HepG2 (cell line): ENCODE results near the gene AVPR2. TPM values are rescaled to one million over a fixed set of nuclear protein-coding genes. Genes with fewer than 3 reads are reported as not detected.

ENCODE experiments used
- ATM ChIP-seq: fragments of 450-650 bp; IDR thresholded peaks from 2 replicates; pipeline ENCODE4 v1.7.1; 2017; ENCODE audit warnings: mild to moderate bottlenecking, borderline replicate concordance
- BHLHE40 ChIP-seq: IDR thresholded peaks from 2 replicates; pipeline ENCODE4 v1.6.1; 2011; ENCODE audit warnings: low read length, improper control_type of control experiment
- DR1 ChIP-seq: sonication (generic); formaldehyde crosslinking; IDR thresholded peaks from 2 replicates; pipeline ENCODE4 v1.8.0; 2021; ENCODE audit warnings: mild to moderate bottlenecking, missing genetic modification reagents, inconsistent platforms
- MXI1 ChIP-seq: IDR thresholded peaks from 3 replicates; pipeline ENCODE4 v1.6.1; 2012; ENCODE audit warnings: low read depth, low read length, inconsistent platforms, borderline replicate concordance
- PHB2 ChIP-seq: fragments of 450-650 bp; IDR thresholded peaks from 2 replicates; pipeline ENCODE4 v1.6.1; 2018; ENCODE audit not compliant: partially characterized antibody
- RXRA ChIP-seq: sonication (generic); formaldehyde crosslinking; IDR thresholded peaks from 2 replicates; pipeline ENCODE4 v1.5.1; 2020; ENCODE audit warnings: missing genetic modification reagents
- TCF12 ChIP-seq, 2 experiments: fragments of 450-650 bp in 1 of 2; sonication (generic) in 1 of 2; formaldehyde crosslinking in 1 of 2; IDR thresholded peaks; 2 replicates each; pipeline versions ENCODE4 v1.6.1 to v1.8.0; 2017 to 2022; ENCODE audit warnings: antibody characterized with exemption in 1 of 2, mild to moderate bottlenecking in 1 of 2, missing genetic modification reagents in 1 of 2, moderate library complexity in 1 of 2
- TCF7 ChIP-seq: sonication (generic); IDR thresholded peaks from 2 replicates; pipeline ENCODE4 v1.6.1; 2016; ENCODE audit warnings: antibody characterized with exemption, low read depth
- ZFP36 ChIP-seq: fragments of 150-350 bp; IDR thresholded peaks from 2 replicates; pipeline ENCODE4 v1.6.1; 2018; ENCODE audit warnings: borderline replicate concordance, low read length, low read depth; ENCODE audit not compliant: partially characterized antibody
- ZNF10 ChIP-seq: sonication (generic); formaldehyde crosslinking; IDR thresholded peaks from 2 replicates; pipeline ENCODE4 v1.4.0; 2020; ENCODE audit warnings: mild to moderate bottlenecking, low read depth, missing genetic modification reagents, borderline replicate concordance
- ZNF317 ChIP-seq: sonication (generic); formaldehyde crosslinking; IDR thresholded peaks from 2 replicates; pipeline ENCODE4 v1.5.0; 2020; ENCODE audit warnings: mild to moderate bottlenecking, missing genetic modification reagents
- ZNF430 ChIP-seq: sonication (generic); formaldehyde crosslinking; IDR thresholded peaks from 2 replicates; pipeline ENCODE4 v1.9.0; 2021; ENCODE audit warnings: mild to moderate bottlenecking, missing genetic modification reagents
- ZNF484 ChIP-seq: sonication (generic); formaldehyde crosslinking; IDR thresholded peaks from 2 replicates; pipeline ENCODE4 v1.5.1; 2020; ENCODE audit warnings: mild to moderate bottlenecking, low read depth, missing genetic modification reagents, borderline replicate concordance
- ZNF501 ChIP-seq: sonication (generic); formaldehyde crosslinking; IDR thresholded peaks from 2 replicates; pipeline ENCODE4 v1.5.1; 2020; ENCODE audit warnings: mild to moderate bottlenecking, moderate library complexity, missing genetic modification reagents
- ZNF557 ChIP-seq: sonication (generic); formaldehyde crosslinking; IDR thresholded peaks from 2 replicates; pipeline ENCODE4 v1.4.0; 2020; ENCODE audit warnings: missing genetic modification reagents
- ZNF558 ChIP-seq: sonication (generic); formaldehyde crosslinking; IDR thresholded peaks from 2 replicates; pipeline ENCODE4 v1.9.0; 2022; ENCODE audit warnings: mild to moderate bottlenecking, missing genetic modification reagents, borderline replicate concordance
- ZNF788 ChIP-seq: sonication (generic); formaldehyde crosslinking; IDR thresholded peaks from 2 replicates; pipeline ENCODE4 v1.5.0; 2020; ENCODE audit warnings: mild to moderate bottlenecking, missing genetic modification reagents, borderline replicate concordance
- polyA plus RNA-seq, 8 experiments: library from polyadenylated mRNA; depleted of rRNA in 3 of 8; stranded (reverse) in 7 of 8; unstranded in 1 of 8; fragments of >200 nt; fragmentation: Illumina TruSeq in 4 of 8; extraction: Trizol in 4 of 8; gene quantifications; 2 replicates each; pipeline versions ENCODE4 v1.2.1 to v1.2.3, GENCODE V29; 2011 to 2016; ENCODE audit warnings: low read depth in 4 of 8, missing spikeins in 1 of 8, mixed read lengths in 1 of 8; ENCODE audit not compliant: insufficient read depth in 1 of 8
- total RNA-seq, 5 experiments: library from RNA; depleted of rRNA; stranded (reverse); fragments of >200 nt; fragmentation: Illumina TruSeq; extraction: Trizol; gene quantifications; 2 replicates each; pipeline ENCODE4 v1.2.3, GENCODE V29; 2016; ENCODE audit warnings: low read depth in 1 of 5
- TF ChIP-seq, protein P1 (sequence below): fragments of 450-650 bp; IDR thresholded peaks from 2 replicates; pipeline ENCODE4 v1.6.1; 2017
- TF ChIP-seq, protein P2 (sequence below): sonication (generic); formaldehyde crosslinking; IDR thresholded peaks from 2 replicates; pipeline ENCODE4 v1.4.0; 2020; ENCODE audit warnings: mild to moderate bottlenecking, low read depth, missing genetic modification reagents
- TF ChIP-seq, protein P3 (sequence below): sonication (generic); formaldehyde crosslinking; IDR thresholded peaks from 2 replicates; pipeline ENCODE4 v1.5.1; 2020; ENCODE audit warnings: missing genetic modification reagents, mild to moderate bottlenecking, borderline replicate concordance
- TF ChIP-seq, protein P4 (sequence below): sonication (generic); formaldehyde crosslinking; IDR thresholded peaks from 2 replicates; pipeline ENCODE4 v1.4.0; 2020; ENCODE audit warnings: missing genetic modification reagents

AVPR2 gene
- total and polyA plus RNA-seq, 2 of the 13 experiments (the other 11 are each of a cell fraction or from before 2014, with no cell fraction given) = not detected

DNA sequence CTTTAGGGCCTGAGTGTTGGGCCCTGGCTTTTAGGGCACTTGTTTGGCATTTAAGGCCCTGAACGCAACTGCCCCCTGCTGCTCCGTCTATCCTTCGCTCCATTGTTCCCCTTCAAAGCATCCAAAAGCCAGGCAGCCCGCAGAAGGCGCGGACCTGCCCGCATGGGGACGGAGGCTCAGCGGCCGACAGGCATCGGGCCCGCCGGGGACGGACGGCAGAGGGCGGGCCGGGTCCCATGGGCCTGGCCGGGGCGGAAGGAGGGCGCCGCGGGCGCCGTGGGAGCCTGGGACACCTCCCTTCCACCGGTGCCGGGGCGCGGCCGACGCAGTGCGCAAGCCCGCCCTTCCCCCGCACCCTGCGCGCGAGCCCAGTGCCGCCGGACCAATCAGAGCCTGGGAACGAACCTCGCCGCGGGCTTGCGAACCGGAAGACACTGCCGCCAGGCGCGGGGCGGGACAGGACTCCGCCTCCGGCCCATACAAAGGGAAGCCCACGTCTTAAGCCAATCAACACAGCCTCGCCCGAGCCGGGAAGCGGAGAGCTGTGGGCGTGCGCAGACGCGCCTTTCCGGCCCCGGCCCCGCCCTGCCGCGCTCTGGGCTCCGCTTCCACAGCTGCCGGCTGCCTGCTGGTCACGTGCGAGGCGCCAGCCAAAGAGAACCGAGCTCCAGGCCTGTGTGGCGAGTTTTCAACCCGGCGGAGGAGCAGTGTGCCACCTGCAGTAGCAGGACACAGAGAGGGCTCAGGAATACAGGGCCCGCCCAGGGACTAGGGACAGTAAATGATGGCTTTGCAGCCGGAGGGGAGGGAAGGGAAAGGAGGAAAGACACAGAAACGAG, 23.7 kb downstream of the AVPR2 start (continued):
- TF ChIP-seq RXRA (CRISPR knock-in tag) (no peak), ZNF10 (CRISPR knock-in tag) (no peak), ZNF501 (CRISPR knock-in tag) (no peak; the same call in 1 of the 2 replicates), PHB2 (no peak), ZFP36 (no peak), ZNF430 (no peak), ZNF557 (CRISPR knock-in tag) (no peak), ZNF558 (no peak), MXI1 (peak; percentile 58; the same call in 1 of the 3 replicates), ZNF484 (CRISPR knock-in tag) (no peak), BHLHE40 (peak; percentile 89), ZNF788 (CRISPR knock-in tag) (no peak; the same call in 1 of the 2 replicates), DR1 (0 out of 2 replicates have a peak, but pooled peaks have one; percentile 25), ATM (no peak), TCF7 (no peak), TCF12 (IDR thresholded peaks at IDR 0.05) (no peak), TCF12 (CRISPR knock-in tag; IDR thresholded peaks at IDR 0.05) (peak; percentile 67; the same call in 1 of the 2 replicates), ZNF317 (CRISPR knock-in tag) (no peak)
- TF ChIP-seq, protein P1, sequence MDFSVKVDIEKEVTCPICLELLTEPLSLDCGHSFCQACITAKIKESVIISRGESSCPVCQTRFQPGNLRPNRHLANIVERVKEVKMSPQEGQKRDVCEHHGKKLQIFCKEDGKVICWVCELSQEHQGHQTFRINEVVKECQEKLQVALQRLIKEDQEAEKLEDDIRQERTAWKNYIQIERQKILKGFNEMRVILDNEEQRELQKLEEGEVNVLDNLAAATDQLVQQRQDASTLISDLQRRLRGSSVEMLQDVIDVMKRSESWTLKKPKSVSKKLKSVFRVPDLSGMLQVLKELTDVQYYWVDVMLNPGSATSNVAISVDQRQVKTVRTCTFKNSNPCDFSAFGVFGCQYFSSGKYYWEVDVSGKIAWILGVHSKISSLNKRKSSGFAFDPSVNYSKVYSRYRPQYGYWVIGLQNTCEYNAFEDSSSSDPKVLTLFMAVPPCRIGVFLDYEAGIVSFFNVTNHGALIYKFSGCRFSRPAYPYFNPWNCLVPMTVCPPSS = no peak
- TF ChIP-seq, protein P2, sequence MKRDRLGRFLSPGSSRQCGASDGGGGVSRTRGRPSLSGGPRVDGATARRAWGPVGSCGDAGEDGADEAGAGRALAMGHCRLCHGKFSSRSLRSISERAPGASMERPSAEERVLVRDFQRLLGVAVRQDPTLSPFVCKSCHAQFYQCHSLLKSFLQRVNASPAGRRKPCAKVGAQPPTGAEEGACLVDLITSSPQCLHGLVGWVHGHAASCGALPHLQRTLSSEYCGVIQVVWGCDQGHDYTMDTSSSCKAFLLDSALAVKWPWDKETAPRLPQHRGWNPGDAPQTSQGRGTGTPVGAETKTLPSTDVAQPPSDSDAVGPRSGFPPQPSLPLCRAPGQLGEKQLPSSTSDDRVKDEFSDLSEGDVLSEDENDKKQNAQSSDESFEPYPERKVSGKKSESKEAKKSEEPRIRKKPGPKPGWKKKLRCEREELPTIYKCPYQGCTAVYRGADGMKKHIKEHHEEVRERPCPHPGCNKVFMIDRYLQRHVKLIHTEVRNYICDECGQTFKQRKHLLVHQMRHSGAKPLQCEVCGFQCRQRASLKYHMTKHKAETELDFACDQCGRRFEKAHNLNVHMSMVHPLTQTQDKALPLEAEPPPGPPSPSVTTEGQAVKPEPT = no peak
- TF ChIP-seq, protein P3, sequence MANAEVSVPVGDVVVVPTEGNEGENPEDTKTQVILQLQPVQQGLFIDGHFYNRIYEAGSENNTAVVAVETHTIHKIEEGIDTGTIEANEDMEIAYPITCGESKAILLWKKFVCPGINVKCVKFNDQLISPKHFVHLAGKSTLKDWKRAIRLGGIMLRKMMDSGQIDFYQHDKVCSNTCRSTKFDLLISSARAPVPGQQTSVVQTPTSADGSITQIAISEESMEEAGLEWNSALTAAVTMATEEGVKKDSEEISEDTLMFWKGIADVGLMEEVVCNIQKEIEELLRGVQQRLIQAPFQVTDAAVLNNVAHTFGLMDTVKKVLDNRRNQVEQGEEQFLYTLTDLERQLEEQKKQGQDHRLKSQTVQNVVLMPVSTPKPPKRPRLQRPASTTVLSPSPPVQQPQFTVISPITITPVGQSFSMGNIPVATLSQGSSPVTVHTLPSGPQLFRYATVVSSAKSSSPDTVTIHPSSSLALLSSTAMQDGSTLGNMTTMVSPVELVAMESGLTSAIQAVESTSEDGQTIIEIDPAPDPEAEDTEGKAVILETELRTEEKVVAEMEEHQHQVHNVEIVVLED (CRISPR knock-in tag) = peak; percentile 81
- TF ChIP-seq, protein P4, sequence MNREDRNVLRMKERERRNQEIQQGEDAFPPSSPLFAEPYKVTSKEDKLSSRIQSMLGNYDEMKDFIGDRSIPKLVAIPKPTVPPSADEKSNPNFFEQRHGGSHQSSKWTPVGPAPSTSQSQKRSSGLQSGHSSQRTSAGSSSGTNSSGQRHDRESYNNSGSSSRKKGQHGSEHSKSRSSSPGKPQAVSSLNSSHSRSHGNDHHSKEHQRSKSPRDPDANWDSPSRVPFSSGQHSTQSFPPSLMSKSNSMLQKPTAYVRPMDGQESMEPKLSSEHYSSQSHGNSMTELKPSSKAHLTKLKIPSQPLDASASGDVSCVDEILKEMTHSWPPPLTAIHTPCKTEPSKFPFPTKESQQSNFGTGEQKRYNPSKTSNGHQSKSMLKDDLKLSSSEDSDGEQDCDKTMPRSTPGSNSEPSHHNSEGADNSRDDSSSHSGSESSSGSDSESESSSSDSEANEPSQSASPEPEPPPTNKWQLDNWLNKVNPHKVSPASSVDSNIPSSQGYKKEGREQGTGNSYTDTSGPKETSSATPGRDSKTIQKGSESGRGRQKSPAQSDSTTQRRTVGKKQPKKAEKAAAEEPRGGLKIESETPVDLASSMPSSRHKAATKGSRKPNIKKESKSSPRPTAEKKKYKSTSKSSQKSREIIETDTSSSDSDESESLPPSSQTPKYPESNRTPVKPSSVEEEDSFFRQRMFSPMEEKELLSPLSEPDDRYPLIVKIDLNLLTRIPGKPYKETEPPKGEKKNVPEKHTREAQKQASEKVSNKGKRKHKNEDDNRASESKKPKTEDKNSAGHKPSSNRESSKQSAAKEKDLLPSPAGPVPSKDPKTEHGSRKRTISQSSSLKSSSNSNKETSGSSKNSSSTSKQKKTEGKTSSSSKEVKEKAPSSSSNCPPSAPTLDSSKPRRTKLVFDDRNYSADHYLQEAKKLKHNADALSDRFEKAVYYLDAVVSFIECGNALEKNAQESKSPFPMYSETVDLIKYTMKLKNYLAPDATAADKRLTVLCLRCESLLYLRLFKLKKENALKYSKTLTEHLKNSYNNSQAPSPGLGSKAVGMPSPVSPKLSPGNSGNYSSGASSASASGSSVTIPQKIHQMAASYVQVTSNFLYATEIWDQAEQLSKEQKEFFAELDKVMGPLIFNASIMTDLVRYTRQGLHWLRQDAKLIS (CRISPR knock-in tag) = no peak
